ENCODE data around the gene NUDT22.

- no peak for TF ChIP-seq CTCF (IDR thresholded peaks at IDR 0.05 in 8 of 11, conservative IDR thresholded peaks at IDR 0.05 in 3 of 11)
- TF ChIP-seq POLR2A (IDR thresholded peaks at IDR 0.05): no peak
- TF ChIP-seq POLR2AphosphoS5 (IDR thresholded peaks at IDR 0.05): no peak
Observed at GRCh38 chr11:64202992-64203391, 23.1 kb upstream of the NUDT22 start.

Data from spleen (tissue), 7 donors.